Measurements from ENCODE around the gene FNIP1. TPM values are rescaled to one million over a fixed set of nuclear protein-coding genes. Genes with fewer than 3 reads are reported as not detected.

Gene FNIP1
- total and polyA plus RNA-seq, 2 of the 8 experiments (the other 6 are each of a cell fraction or from before 2014, with no cell fraction given), result 3.5 to 17.3 TPM

- TF ChIP-seq CTCF (IDR thresholded peaks at IDR 0.05; ENCODE audit: control extremely low read depth in 1 of 3, insufficient read depth in 1 of 3, low read depth in 1 of 3, low read length in 3 of 3) (no peak), CHD1 (IDR thresholded peaks at IDR 0.05; ENCODE audit: low read depth, low read length) (no peak), MAX (IDR thresholded peaks at IDR 0.05) (no peak), ATF3 (IDR thresholded peaks at IDR 0.05; ENCODE audit: insufficient read depth, low read depth, low read length) (no peak), TAF1 (IDR thresholded peaks at IDR 0.05; ENCODE audit: low read depth, low read length) (no peak)
Measured at GRCh38 chr5:131787736-131788135, 9.1 kb downstream of the FNIP1 start (continued).
